Heart left ventricle (tissue), 16 donors: ENCODE data around the gene SLC30A7. TPM values are rescaled to one million over a fixed set of nuclear protein-coding genes. Genes with fewer than 3 reads are reported as not detected.
A peak's percentile ranks its signal among the peaks of the same experiment; 100 is the strongest.
"Not testable (repeated sequence)": the region's sequence is repeated elsewhere in the genome, so short reads cannot be mapped to it uniquely, and the experiment has no call there.

Source experiments
- ATAC-seq, 4 donors: fragments of 200-7000 bp; cut with Tn5 transposase; one replicate each; pipeline ENCODE4 v1.9.1; 2020 to 2022; ENCODE audit warnings: moderate library complexity in 4 of 4, mild to moderate bottlenecking in 3 of 4, moderate number of reproducible peaks in 1 of 4
- DNase-seq, 5 donors: peaks; one replicate each; pipeline ENCODE4 v3.0.0-alpha.2; 2020
- H3K27ac ChIP-seq, 12 donors: fragments of 200-600 bp; sonication (generic) in 4 of 12; one replicate each; pipeline versions ENCODE4 v1.5.0 to v1.8.0; 2016 to 2022; ENCODE audit warnings: mild to moderate bottlenecking in 2 of 12
- H3K27me3 ChIP-seq, 9 donors: fragments of 200-600 bp; sonication (generic) in 2 of 9; one replicate each; pipeline versions ENCODE4 v1.5.1 to v1.8.0; 2016 to 2022; ENCODE audit warnings: mild to moderate bottlenecking in 3 of 9
- H3K36me3 ChIP-seq, 9 donors: fragments of 200-600 bp; sonication (generic) in 2 of 9; one replicate each; pipeline versions ENCODE4 v1.5.0 to v1.8.0; 2018 to 2022; ENCODE audit warnings: mild to moderate bottlenecking in 2 of 9
- H3K4me1 ChIP-seq, 12 donors: fragments of 200-600 bp; sonication (generic) in 4 of 12; one replicate each; pipeline versions ENCODE4 v1.5.0 to v1.8.0; 2016 to 2022; ENCODE audit warnings: mild to moderate bottlenecking in 3 of 12
- H3K4me3 ChIP-seq, 12 donors: fragments of 200-600 bp; sonication (generic) in 4 of 12; one replicate each; pipeline versions ENCODE4 v1.5.0 to v1.8.0; 2017 to 2022; ENCODE audit warnings: mild to moderate bottlenecking in 9 of 12, moderate library complexity in 4 of 12
- H3K9me3 ChIP-seq, 12 donors: fragments of 200-600 bp; sonication (generic) in 4 of 12; one replicate each; pipeline versions ENCODE4 v1.5.0 to v1.8.0; 2016 to 2022; ENCODE audit warnings: mild to moderate bottlenecking in 1 of 12
- CTCF ChIP-seq, 12 donors: fragments of 200-600 bp; sonication (generic) in 4 of 12; IDR thresholded peaks; one replicate each; pipeline versions ENCODE4 v1.5.0 to v1.8.0; 2018 to 2022; ENCODE audit warnings: antibody characterized with exemption in 12 of 12, mild to moderate bottlenecking in 5 of 12
- POLR2A ChIP-seq, 2 donors: fragments of 450-650 bp; IDR thresholded peaks; one replicate each; pipeline ENCODE4 v1.6.1; 2017; ENCODE audit warnings: antibody characterized with exemption in 2 of 2, mild to moderate bottlenecking in 2 of 2, moderate library complexity in 2 of 2
- WGBS, 4 donors: extraction: QIAGEN DNeasy Blood & Tissue Kit in 2 of 4; methylation state at CpG; one replicate each; pipeline versions ENCODE4 v1.1.5 to v1.1.7; 2013 to 2018; 5-methylcytosine and 5-hydroxymethylcytosine counted together
- intact Hi-C, 10 donors: fragments of 100-400 bp; cut with DNase I; formaldehyde crosslinking; loops; one replicate each; pipeline versions ENCODE4 v1.11.1 to v1.14.2; 2022
- polyA plus RNA-seq, 2 donors: library from polyadenylated mRNA; stranded (reverse); fragments of 200-250 nt; gene quantifications; one replicate each; pipeline ENCODE4 v1.2.3, GENCODE V29; 2013
- total RNA-seq, 9 donors: library from RNA; depleted of rRNA in 2 of 9; stranded (reverse); fragments of >200 nt in 2 of 9; fragmentation: NEBNext Ultra II Directional in 3 of 9; extraction: Animal tissue kit (Norgen Biotek cat#: 25700) in 3 of 9; gene quantifications; one replicate each; pipeline versions ENCODE4 v1.1.0 to v1.2.4, GENCODE V29; 2016 to 2023
- donor health status: ischemic (EF 13 %, LVEDD 7.1; RV severe dilation, severe dysfunction).
- donor health status: healthy with polysubstance abuse.
- donor health status: DM: no; HTN: yes; CAD: no.
- donor health status: DM: no; HTN: no; CAD: no.
- donor health status: ischemic (EF 25% LVEDD 6.9; RV normal size, moderate dysfunction).
- donor health status: ischemic (EF 25% LVEDD 5.7; RV mildly dilated, moderate dysfunction).
- donor health status: healthy.
- donor health status: DM: yes; HTN: yes; CAD: no.
- donor health status: ischemic (EF 35%, LVEDD 5.7; RV mildly dilated, moderate dysfunction).
- donor health status: nonischemic (EF 11% LVEDD 7.7; RV severe dilation, severe dysfunction).
- donor health status: DM: yes; HTN: yes; CAD: no.
- donor health status: PGD.
- donor health status: ischemic (EF 29% LVEDD 5.4; RV normal size, mild dysfunction).
- donor health status: nonischemic (EF 23%, LVEDD 6.1; RV moderate dilation, normal function).

SLC30A7 gene
- total and polyA plus RNA-seq, 11 donors: 1.6 to 19.4 (median 4.8) TPM

GRCh38 chr1:100943533-100943932 lies 47.6 kb downstream of the SLC30A7 start:
- H3K27me3 ChIP-seq: no peaks in the 10 kb centered on the region
- no peak for ATAC-seq
- intact Hi-C loops: no loop called here
- H3K27ac ChIP-seq: no peak overlapping the region
- peaks cover 0 to 40% (median 17%) of the 10 kb centered on the region in 9 donors for H3K36me3 ChIP-seq
- no peak for TF ChIP-seq CTCF (IDR thresholded peaks at IDR 0.05)
- TF ChIP-seq POLR2A (IDR thresholded peaks at IDR 0.05): no peak
- 91 to 100% (median 98%) methylated on average over 1 of the region's 1 CpG for WGBS, 4 donors
- no peak for DNase-seq
- no peaks in the 10 kb centered on the region for H3K4me1 ChIP-seq
- peaks cover 0 to 11% (median 0%) of the 10 kb centered on the region in 12 donors for H3K9me3 ChIP-seq
- no peak overlapping the region for H3K4me3 ChIP-seq

GRCh38 chr1:100946064-100946463 lies 50.2 kb downstream of the SLC30A7 start:
- peaks cover 0 to 26% (median 15%) of the 10 kb centered on the region in 9 donors for H3K36me3 ChIP-seq
- peaks cover 0 to 22% (median 2%) of the 10 kb centered on the region in 12 donors for H3K4me1 ChIP-seq
- 90 to 95% (median 93%) methylated on average over 3 of the region's 3 CpGs for WGBS, 4 donors
- ATAC-seq, H3K4me3 ChIP-seq, DNase-seq, H3K27me3 ChIP-seq, intact Hi-C loops, H3K27ac ChIP-seq: not testable (repeated sequence)
- peaks cover 0 to 11% (median 0%) of the 10 kb centered on the region in 12 donors for H3K9me3 ChIP-seq

- intact Hi-C loops, DNase-seq, H3K27ac ChIP-seq, H3K27me3 ChIP-seq, ATAC-seq, H3K4me3 ChIP-seq: not testable (repeated sequence)
- H3K36me3 ChIP-seq: peaks cover 0 to 31% (median 12%) of the 10 kb centered on the region in 9 donors
- peaks cover 0 to 11% (median 0%) of the 10 kb centered on the region in 12 donors for H3K9me3 ChIP-seq
- peaks cover 0 to 22% (median 2%) of the 10 kb centered on the region in 12 donors for H3K4me1 ChIP-seq
- 92 to 98% (median 97%) methylated on average over 3 of the region's 3 CpGs for WGBS, 4 donors
Observed at GRCh38 chr1:100947816-100948215, 51.9 kb downstream of the SLC30A7 start.

GRCh38 chr1:100948721-100949405 lies 53.0 kb downstream of the SLC30A7 start:
- H3K4me3 ChIP-seq, intact Hi-C loops, ATAC-seq, DNase-seq, H3K27me3 ChIP-seq: not testable (repeated sequence)
- peaks cover 0 to 29% (median 9%) of the 10 kb centered on the region in 9 donors for H3K36me3 ChIP-seq
- H3K4me1 ChIP-seq: peaks cover 0 to 22% (median 2%) of the 10 kb centered on the region in 12 donors
- peaks cover 0 to 11% (median 0%) of the 10 kb centered on the region in 12 donors for H3K9me3 ChIP-seq
- 95 to 97% (median 95%) methylated on average over 7 of the region's 7 CpGs for WGBS, 4 donors
- H3K27ac ChIP-seq: peak overlapping the region in 1 of 12 donors; percentile 69

GRCh38 chr1:100949515-100950158 lies 53.7 kb downstream of the SLC30A7 start:
- H3K9me3 ChIP-seq: peaks cover 0 to 11% (median 0%) of the 10 kb centered on the region in 12 donors
- H3K27me3 ChIP-seq, intact Hi-C loops, H3K4me3 ChIP-seq: not testable (repeated sequence)
- WGBS, 4 donors: 77 to 94% (median 78%) methylated on average over 7 to 9 of the region's 9 CpGs
- peaks cover 0 to 22% (median 2%) of the 10 kb centered on the region in 12 donors for H3K4me1 ChIP-seq
- H3K36me3 ChIP-seq: peaks cover 0 to 25% (median 9%) of the 10 kb centered on the region in 9 donors
- ATAC-seq: peak in 1 of 4 donors; percentile 37
- peak; percentile 20 to 75 (median 33) for DNase-seq
- peak overlapping the region in 1 of 12 donors; percentile 69 for H3K27ac ChIP-seq

- TF ChIP-seq CTCF (IDR thresholded peaks at IDR 0.05) (no peak), POLR2A (IDR thresholded peaks at IDR 0.05) (no peak)
- ATAC-seq: no peak
- Histone ChIP-seq H3K36me3 (peaks cover 0 to 25% (median 9%) of the 10 kb centered on the region in 9 donors), H3K4me3 (no peak overlapping the region), H3K4me1 (peaks cover 0 to 29% (median 2%) of the 10 kb centered on the region in 12 donors), H3K27ac (no peak overlapping the region), H3K9me3 (peaks cover 0 to 11% (median 0%) of the 10 kb centered on the region in 12 donors), H3K27me3 (no peaks in the 10 kb centered on the region)
- DNase-seq: no peak
- intact Hi-C loops: no loop called here
Observed at GRCh38 chr1:100950337-100950736, 54.4 kb downstream of the SLC30A7 start.
